ENCODE results near the gene CEACAM19. TPM values are rescaled to one million over a fixed set of nuclear protein-coding genes. Genes with fewer than 3 reads are reported as not detected.
A peak's percentile ranks its signal among the peaks of the same experiment; 100 is the strongest.
"Not testable (repeated sequence)": the region's sequence is repeated elsewhere in the genome, so short reads cannot be mapped to it uniquely, and the experiment has no call there.

Gene CEACAM19
- total RNA-seq, 1 experiment from 2014 or later, result 0.69 TPM

- Histone ChIP-seq H3K9me3 (no peaks in the 10 kb centered on the region), H3K36me3 (no peaks in the 10 kb centered on the region), H3K27me3 (no peaks in the 10 kb centered on the region), H3K4me3 (no peak overlapping the region)
- no peak for DNase-seq
These were observed 33.7 kb downstream of the CEACAM19 start for GRCh38 chr19:44704982-44705381.

GRCh38 chr19:44705502-44706010 is 34.3 kb downstream of the CEACAM19 start:
- Histone ChIP-seq H3K36me3 (no peaks in the 10 kb centered on the region), H3K4me3 (no peak overlapping the region), H3K9me3 (no peaks in the 10 kb centered on the region), H3K27me3 (no peaks in the 10 kb centered on the region)
- DNase-seq, result no peak

DNA sequence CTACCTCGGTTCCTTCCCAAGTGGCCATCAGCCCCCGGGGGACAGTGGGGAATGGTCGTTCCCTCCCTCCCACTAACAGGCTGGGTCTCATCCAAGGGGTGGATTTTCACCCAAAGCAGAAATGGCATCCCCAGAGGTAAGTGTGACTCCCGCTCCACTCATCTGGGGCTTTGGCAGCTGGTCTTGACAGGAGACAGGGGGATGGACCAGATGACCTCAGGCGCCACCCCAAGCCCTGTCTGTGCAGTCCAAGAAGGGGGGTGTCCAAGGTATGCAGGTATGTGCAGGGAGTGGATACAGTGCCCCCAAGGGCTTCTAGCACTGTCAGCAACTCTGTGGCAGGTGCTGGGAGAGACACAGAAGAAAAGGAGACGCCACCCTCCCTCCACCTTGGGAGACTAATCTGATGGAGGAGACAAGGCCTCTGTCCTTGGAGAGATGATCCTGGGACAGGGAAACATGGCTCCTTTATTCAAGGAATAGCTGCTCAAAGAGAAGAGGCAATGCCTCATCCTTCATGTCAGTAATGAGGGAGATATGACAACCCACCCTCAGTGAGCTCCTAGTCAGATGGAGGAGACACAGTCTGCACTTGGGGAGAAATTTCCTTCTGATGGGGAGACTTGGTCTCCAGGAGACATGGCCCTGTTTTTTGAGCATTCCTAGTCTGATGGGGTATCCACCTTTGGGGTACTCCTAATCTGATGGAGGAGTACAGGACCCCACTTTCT is 35.4 kb downstream of the CEACAM19 start:
- no peak for DNase-seq
- H3K9me3 ChIP-seq, result no peaks in the 10 kb centered on the region
- no peaks in the 10 kb centered on the region for H3K27me3 ChIP-seq
- no peaks in the 10 kb centered on the region for H3K36me3 ChIP-seq
- no peak overlapping the region for H3K4me3 ChIP-seq

DNA sequence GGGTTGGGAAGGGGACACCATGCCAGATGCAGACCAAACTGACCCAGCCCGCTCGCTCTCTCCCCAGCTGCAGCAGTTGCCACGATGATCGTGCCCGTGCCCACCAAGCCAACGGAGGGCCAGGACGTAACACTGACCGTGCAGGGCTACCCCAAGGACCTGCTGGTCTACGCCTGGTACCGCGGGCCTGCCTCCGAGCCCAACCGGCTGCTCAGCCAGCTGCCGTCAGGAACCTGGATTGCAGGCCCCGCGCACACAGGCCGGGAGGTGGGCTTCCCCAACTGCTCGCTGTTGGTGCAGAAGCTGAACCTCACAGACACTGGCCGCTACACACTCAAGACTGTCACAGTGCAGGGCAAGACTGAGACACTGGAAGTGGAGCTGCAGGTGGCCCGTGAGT is 36.5 kb downstream of the CEACAM19 start:
- H3K9me3 ChIP-seq, result no peaks in the 10 kb centered on the region
- no peaks in the 10 kb centered on the region for H3K36me3 ChIP-seq
- DNase-seq, result no peak
- no peaks in the 10 kb centered on the region for H3K27me3 ChIP-seq
- H3K4me3 ChIP-seq, result no peak overlapping the region

- DNase-seq, result no peak
- no peaks in the 10 kb centered on the region for H3K27me3 ChIP-seq
- H3K9me3 ChIP-seq, result no peaks in the 10 kb centered on the region
- H3K36me3 ChIP-seq, result no peaks in the 10 kb centered on the region
- no peak overlapping the region for H3K4me3 ChIP-seq
These were observed 37.7 kb downstream of the CEACAM19 start for GRCh38 chr19:44708940-44709339.

GRCh38 chr19:44709434-44710266 is 38.4 kb downstream of the CEACAM19 start:
- H3K36me3 ChIP-seq, DNase-seq, H3K9me3 ChIP-seq, H3K27me3 ChIP-seq, H3K4me3 ChIP-seq: not testable (repeated sequence)

DNA sequence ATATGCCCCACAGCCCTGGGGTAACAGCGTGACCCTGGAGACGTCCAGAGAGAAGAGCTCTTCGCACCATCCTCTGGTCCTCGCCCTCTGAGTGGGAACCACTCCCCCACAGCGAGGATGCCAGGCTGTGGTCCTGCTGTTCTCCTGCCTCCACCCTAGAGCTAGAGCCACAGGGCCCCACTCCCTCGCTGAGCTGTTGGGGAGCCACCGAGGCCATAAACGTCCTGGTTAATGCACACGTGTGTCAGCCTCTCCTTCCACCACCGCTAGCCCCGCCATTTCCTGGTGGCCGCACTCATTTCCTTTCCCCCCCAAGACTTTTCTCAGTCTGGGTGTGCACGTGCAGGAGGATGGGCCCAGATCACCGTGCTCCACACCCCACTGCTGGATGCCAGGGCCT is 39.2 kb downstream of the CEACAM19 start:
- H3K9me3 ChIP-seq, result 0 out of 2 replicates have a peak, but pooled peaks cover 2% of the 10 kb centered on the region
- no peak overlapping the region for H3K4me3 ChIP-seq
- no peaks in the 10 kb centered on the region for H3K27me3 ChIP-seq
- no peaks in the 10 kb centered on the region for H3K36me3 ChIP-seq
- no peak for DNase-seq

DNA sequence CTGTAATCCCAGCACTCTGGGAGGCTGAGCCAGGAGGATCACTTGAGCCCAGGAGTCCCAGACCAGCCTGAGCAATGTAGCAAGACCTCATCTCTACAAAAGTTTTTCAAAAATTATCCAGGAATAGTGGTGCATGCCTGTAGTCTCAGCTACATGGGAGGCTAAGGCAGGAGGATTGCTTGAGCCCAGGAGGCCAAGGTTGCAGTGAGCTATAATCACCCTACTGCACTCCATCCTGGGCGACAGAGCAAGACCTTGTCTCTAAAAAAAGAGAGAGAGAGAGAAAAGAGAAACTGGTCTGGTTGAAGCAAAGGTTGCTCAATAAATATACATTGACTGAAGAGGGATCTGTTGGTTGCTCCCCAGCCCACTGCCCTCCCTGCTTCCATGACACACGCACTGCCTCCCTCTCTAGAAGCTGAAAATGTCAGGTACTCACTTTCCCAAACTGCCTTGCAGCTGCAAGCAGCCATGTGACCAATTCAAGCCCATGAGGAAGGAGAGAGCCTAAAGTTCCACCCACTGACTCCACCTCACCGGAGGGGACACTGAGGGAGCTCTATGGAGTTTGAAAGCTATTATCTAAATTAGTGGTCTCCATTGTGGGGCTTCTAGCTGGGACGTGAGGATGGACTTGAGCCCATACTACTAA is 41.7 kb downstream of the CEACAM19 start:
- 0 out of 2 replicates have a peak, but pooled peaks cover 6% of the 10 kb centered on the region for H3K9me3 ChIP-seq
- no peak for DNase-seq
- no peak overlapping the region for H3K4me3 ChIP-seq
- no peaks in the 10 kb centered on the region for H3K27me3 ChIP-seq
- H3K36me3 ChIP-seq, result no peaks in the 10 kb centered on the region

DNA sequence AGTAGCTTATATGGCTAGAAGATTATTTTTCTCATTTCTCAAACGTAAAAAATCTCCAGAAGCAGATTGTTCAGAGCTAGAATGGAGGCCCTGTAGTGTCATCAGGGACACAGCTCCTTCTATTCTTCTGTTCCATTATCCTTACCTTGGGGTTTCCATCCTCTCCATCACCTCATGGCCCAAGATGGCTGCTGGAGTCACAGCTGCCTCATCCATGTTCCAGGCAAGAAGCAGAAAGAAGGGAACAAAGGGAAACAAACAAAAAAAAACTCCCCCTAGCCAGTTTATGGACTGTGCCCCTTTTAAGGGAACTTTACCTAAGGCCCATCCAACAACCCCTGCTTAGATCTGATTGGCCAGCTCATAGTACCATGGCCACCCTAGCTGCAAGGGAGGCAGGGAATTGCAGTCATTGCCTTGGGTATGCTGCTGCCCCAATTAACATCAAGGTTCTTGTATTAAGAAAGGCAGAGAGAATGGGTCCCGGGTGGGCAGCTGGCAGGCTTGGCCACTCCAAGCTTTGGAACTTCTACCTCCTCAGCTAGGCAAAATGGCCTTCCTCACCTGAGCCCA is 43.4 kb downstream of the CEACAM19 start:
- H3K36me3 ChIP-seq, result no peaks in the 10 kb centered on the region
- H3K27me3 ChIP-seq, result no peaks in the 10 kb centered on the region
- no peak overlapping the region for H3K4me3 ChIP-seq
- no peak for DNase-seq
- 0 out of 2 replicates have a peak, but pooled peaks cover 6% of the 10 kb centered on the region for H3K9me3 ChIP-seq

DNA sequence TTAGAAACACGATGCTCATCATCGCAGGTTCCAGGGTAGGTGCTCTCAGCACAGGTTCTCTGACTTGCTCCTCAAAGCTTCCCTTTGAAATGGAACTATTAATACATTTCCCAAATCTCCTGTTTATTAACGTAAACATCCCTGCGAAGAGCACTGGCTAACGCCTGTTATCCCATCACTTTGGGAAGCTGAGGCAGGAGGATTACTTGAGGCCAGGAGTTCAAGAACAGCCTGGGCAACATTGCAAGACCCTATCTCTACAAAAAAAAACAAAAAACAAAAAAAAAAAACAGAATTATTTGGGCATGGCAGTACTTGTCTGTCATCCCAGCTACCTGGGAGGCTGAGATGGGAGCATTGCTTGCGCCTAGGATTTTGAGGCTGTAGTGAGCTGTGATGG is 46.3 kb downstream of the CEACAM19 start:
- Histone ChIP-seq H3K4me3 (no peak overlapping the region), H3K9me3 (0 out of 2 replicates have a peak, but pooled peaks cover 6% of the 10 kb centered on the region), H3K27me3 (no peaks in the 10 kb centered on the region), H3K36me3 (no peaks in the 10 kb centered on the region)
- DNase-seq, result no peak

DNA sequence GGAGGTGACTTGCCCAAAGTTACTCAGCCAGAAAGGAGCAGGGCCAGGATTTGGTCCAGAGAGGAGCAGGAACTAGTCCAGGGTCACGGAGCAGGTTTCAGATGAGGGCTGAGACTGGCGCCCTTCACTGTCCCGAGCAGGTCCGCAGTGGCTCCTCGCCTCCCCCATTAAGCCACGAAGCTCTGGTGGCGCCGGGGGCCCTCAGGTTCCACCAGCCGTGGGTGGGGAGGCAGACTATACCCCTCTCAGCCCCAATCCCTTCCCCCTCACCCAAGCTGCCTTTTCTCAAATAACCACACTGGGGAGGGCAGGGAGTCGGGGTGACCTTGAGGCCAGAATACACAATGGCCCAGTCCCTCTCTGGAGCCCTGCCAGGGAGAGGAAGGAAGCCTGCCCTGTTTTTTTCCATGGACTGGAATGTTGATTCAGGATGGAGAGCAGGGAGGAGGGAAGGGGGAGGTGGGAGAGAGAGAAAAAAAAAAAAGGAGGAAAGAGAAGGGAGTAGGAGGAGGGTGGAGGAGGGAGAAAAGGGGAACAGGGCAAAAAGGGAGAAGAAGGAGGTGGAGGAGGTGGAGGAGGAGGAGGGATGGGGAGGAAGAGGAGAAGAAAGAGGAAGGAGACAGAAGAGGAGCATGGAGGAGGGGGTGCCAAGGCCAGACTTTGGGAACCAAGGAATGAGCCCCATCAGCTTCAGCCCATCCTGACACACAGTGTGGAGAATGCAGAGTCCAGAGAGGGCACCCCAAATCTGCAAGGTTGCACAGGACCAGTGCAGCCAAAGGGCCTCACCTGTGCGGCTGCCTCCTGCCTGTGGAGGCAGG is 47.4 kb downstream of the CEACAM19 start:
- Histone ChIP-seq H3K4me3 (no peak overlapping the region), H3K36me3 (no peaks in the 10 kb centered on the region), H3K27me3 (no peaks in the 10 kb centered on the region), H3K9me3 (0 out of 2 replicates have a peak, but pooled peaks cover 6% of the 10 kb centered on the region)
- DNase-seq, result peak; percentile 22

DNA sequence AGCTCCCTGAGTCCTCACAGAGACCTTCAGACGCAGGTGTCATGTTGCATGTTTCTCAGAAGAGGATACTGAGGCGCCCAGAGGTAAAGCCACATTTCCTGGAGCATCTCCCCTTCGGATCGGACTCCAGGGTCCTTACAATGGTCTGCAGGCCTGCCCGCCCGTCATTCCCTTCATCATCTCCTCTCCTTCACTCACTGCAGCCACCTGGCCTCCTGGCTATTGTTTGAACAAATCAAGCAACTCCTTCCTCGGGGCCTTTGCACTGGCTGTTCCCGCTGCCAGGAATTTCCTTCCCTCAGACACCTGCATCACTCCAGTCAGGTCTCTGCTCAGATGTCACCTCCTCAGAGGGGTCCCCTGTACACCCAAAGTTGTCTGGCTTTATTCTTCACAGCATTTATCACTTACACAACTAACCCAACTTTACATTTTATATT is 48.0 kb downstream of the CEACAM19 start:
- no peak for DNase-seq
- Histone ChIP-seq H3K9me3 (0 out of 2 replicates have a peak, but pooled peaks cover 6% of the 10 kb centered on the region), H3K27me3 (no peaks in the 10 kb centered on the region), H3K4me3 (no peak overlapping the region), H3K36me3 (no peaks in the 10 kb centered on the region)

GRCh38 chr19:44720396-44720795 is 49.1 kb downstream of the CEACAM19 start:
- H3K36me3 ChIP-seq, DNase-seq, H3K9me3 ChIP-seq, H3K27me3 ChIP-seq, H3K4me3 ChIP-seq: not testable (repeated sequence)

GRCh38 chr19:44720945-44721344 is 49.7 kb downstream of the CEACAM19 start:
- H3K36me3 ChIP-seq, result no peaks in the 10 kb centered on the region
- H3K4me3 ChIP-seq, result no peak overlapping the region
- no peaks in the 10 kb centered on the region for H3K27me3 ChIP-seq
- no peaks in the 10 kb centered on the region for H3K9me3 ChIP-seq
- no peak for DNase-seq

- not testable (repeated sequence) for H3K27me3 ChIP-seq, H3K4me3 ChIP-seq, DNase-seq, H3K36me3 ChIP-seq, H3K9me3 ChIP-seq
These were observed 50.1 kb downstream of the CEACAM19 start for GRCh38 chr19:44721369-44721768.

Data from MG63 (cell line).